HG03135 (cell line): ENCODE results near the gene LACTB.

Source experiments
- ATAC-seq: cut with Tn5 transposase; IDR thresholded peaks from one replicate; pipeline ENCODE4 v1.9.1; 2021; ENCODE audit warnings: mild to moderate bottlenecking, moderate library complexity; ENCODE audit not compliant: unreplicated experiment

Gene LACTB

DNA sequence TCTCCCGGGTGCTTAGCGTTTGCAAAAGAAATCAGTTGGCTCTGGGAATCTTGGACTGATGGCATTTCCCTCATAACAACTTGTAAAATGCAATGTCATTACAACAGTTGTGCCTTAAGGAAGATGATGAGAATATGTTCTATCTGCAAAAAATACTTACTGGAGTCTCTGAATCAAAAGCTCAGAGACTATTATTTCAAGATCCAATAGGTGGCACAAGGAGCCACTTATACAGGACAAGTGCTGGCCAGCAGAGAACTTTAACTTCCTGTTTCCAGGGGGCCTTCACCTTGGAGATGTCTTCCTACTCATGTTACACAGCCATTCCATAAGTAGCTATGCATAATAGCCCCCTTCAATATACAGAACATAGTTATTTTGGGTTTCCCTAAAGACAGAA lies 44.6 kb downstream of the LACTB start:
- ATAC-seq, result no peak

DNA sequence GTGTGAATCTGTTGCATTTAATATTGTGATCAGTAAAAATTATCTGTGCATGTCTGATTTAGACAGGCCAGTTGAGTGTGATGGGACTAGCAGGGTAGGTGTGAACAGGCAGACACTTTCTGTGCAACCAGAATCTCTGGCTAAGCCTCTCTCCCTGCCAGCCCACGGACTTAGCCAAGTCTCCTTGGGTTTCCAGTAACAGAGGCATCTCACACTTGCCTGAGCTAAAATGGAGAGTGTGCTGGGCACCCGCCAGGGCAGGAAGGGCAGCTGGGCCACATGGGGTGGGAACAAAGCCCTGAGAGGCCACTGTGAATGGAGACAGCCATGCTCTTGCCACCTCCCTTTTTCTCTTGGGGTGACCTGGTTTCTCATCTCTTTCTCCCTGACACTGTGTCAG lies 48.1 kb downstream of the LACTB start:
- ATAC-seq, result no peak

DNA sequence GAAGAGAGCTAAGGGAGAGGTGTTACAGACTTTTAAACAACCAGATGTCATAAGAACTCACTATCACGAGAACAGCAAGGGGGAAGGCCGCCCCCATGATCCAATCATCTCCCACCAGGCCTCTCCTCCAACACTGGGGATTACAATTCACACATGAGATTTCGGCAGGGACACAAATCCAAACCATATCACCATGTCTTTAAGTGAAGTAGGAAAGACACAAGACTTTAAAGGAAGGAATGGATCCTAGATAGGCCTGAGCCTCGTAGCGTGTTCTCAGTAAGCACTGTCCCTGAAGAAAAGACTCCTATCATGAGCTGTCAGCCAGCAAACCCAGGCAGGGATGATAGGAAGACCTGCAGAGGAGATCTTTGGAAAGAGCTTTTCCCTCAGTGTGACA lies 50.7 kb downstream of the LACTB start:
- no peak for ATAC-seq

DNA sequence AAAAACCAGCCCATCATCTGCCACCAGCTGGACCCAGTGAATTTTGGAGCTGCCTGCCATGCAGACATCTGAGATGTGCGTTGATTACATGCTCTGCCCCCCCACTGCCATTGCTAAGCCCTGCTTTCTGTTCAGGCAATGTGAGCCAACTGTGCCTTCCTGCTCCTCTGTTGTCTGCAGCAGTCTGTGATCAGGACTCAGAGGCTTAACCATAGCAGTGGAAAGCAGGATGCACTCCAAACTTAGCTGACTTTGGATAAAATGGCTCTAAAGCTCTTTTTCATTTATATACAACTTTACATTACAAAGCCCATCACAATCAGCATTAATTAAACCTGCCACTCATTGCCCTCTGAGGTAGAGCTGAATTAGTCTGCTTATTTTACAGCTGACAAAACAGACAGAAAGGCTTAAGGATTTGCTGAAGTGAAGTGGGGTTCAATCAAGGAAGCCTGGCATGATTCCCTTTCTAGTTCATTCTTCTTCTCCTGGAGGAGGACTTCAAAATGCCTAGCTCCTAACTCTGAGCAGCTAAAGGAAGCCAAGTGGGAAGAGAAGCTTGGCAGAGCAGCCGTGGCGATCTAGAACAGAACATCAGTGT lies 51.3 kb downstream of the LACTB start:
- ATAC-seq, result no peak

DNA sequence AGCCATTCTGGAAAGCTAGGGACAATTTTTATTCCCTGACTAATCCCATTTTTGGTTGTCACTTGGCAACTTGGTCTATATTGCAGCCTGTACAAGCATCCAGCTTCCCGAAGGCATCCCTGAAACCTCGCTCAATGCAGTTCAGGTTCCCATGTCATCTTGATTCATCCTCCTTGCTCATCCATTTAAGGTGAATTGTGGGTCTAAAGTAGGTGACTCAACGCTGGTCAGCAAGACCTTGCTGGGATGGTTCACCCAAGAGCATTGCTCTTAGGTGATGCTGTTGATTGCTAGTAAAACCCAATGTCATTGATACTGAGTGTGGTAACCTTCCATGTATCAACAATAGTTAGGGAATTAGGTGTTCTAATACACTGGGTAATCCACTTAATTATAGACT lies 54.6 kb downstream of the LACTB start:
- no peak for ATAC-seq

DNA sequence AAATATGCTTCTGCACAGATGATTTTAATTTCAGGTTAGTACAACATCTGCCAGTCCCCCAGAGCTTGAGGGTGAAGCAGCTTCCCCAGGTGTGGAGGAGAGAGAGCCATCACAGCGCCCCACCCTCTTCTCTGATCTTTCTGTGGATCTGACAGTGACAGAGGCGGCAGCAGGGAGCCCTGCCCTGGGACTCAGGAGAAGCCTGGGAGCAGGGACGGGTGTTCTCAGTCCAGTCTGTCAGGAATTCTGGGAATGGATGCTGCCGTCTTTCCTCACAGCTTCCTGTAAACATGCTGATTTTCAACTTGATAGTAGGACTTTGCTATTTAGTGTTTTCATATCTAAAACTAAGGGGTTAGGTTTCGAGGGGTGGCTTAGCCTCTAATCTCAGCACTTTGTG lies 56.4 kb downstream of the LACTB start:
- ATAC-seq, result no peak

DNA sequence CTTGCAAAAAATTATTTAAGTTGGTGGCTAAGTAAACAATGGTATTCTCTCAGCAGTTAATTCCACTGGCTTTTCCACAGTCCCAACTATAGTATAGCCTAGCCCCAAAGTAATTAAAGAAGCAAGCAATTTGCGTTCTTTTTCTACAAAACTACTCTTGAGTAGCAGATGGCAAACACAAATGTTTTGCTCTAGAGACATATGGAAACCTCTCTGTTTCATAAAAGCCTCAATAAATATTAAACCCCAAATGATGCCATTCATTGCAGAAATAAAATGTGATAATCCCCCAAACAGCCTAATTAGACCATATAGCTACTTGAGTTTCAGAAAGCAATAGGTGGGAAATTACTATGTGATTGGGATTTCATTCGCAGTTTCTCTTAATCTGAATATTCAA lies 59.1 kb downstream of the LACTB start:
- no peak for ATAC-seq

DNA sequence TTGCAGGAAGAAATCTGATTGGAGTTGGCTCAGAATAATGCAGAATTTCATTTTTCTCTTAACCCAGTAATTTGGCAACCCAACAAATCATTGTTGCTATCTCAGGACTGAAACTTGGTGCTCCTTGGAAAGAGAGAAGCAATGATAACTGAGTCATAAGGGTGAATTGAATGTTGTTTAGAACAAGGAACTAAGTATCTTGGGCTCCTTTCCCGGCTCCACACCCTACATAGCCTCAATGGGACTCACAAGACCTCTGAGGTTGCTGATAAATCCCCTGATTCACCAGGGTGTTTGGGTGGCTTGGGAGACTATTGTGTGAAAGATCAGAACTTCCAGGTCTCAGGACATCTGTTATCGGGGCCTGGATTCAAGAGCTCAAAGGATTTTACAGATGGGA lies 60.0 kb downstream of the LACTB start:
- no peak for ATAC-seq

DNA sequence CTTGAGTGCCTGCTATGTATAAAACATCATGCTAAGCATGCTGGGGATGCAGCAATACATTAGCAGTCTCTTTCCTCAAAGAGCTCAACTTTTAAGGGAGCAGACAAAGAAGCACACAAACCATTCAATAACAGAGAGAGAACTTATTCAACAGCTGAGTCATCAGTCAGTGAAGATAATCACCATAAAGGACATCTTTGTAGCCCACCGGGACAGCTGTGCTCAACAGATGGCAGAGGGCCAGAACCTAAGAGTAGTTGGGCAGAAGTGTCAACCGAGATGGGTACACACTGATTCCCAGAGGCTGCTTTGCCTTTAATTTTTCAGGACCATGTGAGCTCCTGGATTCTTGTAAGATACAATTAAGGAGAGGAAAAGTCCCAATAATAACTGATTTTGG lies 63.5 kb downstream of the LACTB start:
- no peak for ATAC-seq

DNA sequence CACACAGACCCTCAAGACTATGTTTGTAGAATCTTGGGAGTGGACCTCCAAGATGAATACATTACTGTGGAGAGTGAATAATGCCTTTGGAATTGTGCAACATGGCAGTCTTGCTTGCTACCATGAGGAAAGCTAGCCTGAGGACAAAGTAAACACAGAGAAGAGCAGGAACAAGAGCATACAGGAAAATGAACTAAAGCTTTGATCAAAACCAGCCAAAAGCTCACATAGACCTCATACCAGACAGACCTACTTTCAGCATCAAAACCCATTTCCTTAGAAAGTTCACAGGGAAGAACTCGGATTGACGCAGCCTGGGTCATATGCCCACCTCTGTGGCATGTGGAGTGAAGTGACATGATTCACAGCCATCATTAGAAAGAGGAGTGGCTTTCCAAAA lies 64.4 kb downstream of the LACTB start:
- ATAC-seq, result no peak

DNA sequence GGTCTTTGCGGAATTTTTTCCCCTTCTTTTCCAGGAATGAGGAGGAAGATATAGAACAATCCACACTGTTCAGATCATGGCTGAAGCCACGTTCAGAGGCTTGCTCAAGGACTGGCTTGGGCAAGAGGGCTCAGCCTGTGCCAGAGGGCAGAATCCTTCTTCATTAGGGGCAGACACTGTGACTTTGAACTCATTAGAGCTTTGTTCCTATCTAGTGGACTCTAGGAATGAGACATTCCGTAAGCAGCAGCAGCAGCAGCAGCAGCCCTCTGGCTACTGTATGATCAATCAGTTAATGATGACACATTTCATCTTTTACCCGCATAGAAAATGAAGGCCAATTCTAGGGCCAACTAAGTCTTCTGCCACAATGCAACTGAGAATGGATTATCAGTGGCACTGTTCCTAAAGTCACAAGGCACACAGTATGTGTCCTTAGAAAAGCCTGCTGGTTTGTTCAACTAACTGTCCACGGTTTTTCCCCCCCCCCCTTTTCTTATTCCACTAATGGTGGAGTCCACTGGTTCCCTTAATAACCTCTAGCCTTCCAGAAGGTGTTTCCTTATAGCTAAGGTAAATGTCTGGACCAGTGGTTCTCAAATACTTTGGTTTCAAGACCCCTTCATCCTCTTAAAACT lies 66.0 kb downstream of the LACTB start:
- no peak for ATAC-seq

DNA sequence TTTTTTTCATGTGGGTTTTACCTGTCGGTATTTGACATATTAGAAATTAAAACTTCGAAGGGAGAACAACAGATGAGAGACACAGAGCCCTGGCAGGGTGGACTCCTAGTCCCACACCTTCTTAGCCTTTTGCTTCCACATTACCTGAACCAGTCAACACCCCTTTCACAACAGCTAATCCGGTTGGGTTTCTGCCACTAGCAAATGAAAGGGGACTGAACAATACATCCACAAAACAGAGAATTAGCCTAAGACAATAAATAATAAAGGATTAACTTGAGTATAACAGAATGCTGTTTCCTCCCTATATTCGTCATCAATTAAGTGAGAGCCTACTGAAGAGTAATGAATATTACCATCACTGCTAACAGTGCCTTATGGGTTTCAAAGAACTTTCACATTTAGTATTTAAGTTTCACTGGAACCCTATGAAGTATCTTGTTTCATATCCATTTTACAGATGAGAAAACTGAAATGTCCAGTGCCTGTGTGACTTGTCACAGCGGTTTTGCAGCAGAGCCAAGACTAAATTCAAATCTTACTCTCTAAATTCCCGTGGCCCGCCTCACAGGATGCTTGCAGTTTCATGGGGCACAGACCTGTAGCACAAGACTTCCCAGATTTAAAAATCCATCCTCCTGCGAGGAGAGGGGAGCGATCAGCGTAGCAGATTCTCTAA lies 66.7 kb downstream of the LACTB start:
- no peak for ATAC-seq

DNA sequence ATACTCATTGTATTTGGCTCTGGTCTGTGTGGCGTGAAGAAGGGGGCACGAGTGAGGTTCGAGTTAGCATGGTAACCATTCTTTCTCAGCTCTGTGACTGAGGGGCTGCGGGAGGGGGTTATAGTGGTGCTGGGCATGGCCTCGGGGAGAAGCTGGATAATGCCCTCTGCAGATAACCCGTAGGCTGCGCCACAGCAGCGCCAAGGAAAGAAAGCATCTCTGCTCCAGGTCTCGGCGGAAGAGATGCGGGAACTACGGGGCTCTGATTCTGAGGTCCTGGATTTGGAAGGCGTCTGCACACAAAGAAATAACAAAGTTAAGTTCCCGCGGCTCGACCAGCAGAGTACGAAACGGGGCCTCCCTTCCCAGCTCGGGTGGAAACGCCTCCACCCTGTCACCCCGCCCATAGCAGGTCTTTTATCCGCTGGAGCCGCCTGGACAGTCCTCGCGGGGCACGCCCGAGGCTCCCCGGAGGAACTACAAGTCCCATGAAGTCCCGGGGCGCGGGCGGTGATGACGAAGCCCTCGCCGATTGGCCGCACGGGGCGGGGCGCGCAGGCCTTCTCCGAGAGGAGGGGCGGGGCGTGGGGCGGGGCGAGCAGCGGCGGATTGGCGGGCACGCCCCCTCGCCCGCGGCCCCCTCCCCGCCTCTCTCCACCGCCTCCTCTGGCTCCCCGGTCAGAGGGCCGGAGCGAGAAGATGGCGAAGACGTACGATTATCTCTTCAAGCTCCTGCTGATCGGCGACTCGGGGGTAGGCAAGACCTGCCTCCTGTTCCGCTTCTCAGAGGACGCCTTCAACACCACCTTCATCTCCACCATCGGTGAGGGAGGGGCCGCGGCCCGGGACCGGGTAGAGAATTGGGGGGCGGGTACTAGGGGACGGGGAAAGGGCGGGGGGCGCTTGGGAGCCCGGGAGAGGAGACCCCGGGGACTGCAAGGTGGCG lies 67.5 kb downstream of the LACTB start, which contains the start of gene RAB8B:
Gene RAB8B (plus strand): TSS at position 681 of the 946 bp plus-strand sequence. CDS start 19 bp downstream, at position 700.
- ATAC-seq, result peak; percentile 78

DNA sequence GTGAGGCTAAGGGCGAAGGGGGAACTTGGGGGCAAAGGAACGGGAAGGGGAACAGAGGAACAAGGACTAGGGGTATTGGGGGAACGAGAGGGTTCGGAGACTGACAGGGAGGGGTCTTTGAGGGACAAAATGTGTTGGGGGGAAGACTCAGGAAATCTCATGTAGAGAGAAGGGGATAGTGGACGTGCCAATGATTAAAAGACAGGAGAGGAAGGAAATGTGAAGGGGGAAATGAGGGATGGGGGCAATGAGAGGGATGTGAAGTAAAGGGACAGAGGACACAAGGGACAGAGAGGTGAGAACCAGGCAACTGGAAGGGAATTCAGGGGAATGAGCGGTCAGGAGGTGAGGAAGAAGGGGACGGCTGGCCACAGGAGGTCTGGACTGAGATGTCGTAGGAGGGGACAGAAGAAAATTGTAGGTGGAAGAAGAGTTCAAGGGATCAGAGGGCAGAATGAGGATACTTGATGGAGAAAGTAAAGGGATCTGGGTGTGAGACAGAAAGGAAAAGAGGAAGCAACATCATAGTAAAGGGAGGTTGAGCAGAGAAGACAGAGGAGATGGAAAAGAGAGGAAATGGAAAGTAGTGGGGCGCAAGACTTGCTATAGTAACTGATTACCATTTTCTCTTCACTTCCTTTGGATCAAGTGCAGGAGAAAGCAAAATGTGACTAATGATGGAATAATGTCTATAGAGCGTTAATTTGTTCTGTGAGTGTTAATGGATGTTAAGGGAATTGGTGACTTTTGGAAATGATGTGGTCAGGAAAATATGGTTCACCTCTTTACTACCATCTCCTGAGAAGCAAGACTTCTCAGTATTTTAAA lies 68.5 kb downstream of the LACTB start:
- no peak for ATAC-seq

DNA sequence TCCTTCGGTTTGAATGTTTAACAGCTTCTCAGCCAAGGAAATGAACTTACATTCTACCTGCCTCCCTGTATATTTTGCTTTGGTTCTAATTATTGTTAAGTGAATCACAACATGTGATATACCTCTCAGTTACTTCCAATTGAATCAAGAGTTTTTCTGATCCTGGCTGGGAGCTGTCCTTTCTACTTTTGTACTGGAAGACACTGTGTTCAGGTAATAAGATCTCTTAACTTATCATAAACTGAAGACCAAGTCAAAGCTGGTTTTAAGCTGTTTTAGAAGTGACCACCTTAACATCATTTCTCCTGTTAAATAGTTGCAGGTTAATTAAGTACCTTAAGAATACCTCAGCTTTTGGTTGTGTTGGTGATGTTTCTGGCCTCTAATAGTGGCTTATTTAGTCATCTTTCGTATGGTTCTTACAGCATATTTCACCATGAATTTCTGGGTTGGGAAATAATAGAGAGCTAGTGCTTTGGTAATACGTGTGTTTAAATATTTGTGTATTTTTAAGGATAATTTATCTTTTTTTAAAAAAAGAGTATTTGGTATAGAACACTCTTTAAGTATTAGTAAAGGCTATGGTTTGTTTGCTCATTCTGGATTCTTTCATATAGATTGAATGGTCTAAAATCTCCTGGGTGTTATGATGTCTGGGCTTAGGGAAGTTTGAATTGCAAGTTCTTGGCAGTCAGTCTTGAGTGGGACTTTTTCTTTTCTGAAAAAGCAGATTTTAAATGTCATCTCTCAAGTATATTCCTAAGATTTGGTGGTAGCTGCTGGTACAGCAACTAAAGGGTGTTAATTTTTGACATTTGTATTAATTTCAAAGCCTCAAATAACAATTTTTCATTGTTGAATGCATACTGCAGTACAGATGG lies 69.3 kb downstream of the LACTB start:
- no peak for ATAC-seq
